Gastroesophageal sphincter (tissue), 3 donors: ENCODE measurements around the gene BMPR1A.

ENCODE experiments used
- CTCF ChIP-seq, 4 experiments: fragments of 200-600 bp in 2 of 4; fragments of 450-650 bp in 2 of 4; sonication (generic) in 1 of 4; IDR thresholded peaks; one replicate each; pipeline ENCODE4 v1.5.1; 2017 to 2019; ENCODE audit warnings: antibody characterized with exemption in 4 of 4, mild to moderate bottlenecking in 2 of 4, moderate library complexity in 2 of 4
- EP300 ChIP-seq: sonication (generic); formaldehyde crosslinking; IDR thresholded peaks from one replicate; pipeline ENCODE4 v1.6.1; 2017; ENCODE audit warnings: antibody characterized with exemption, mild to moderate bottlenecking
- POLR2A ChIP-seq, 2 donors: fragments of 450-650 bp; IDR thresholded peaks; one replicate each; pipeline ENCODE4 v1.6.1; 2017; ENCODE audit warnings: antibody characterized with exemption in 2 of 2, mild to moderate bottlenecking in 2 of 2, moderate library complexity in 1 of 2
- POLR2AphosphoS5 ChIP-seq: sonication (generic); formaldehyde crosslinking; IDR thresholded peaks from one replicate; pipeline ENCODE4 v1.6.1; 2017; ENCODE audit warnings: antibody characterized with exemption

DNA sequence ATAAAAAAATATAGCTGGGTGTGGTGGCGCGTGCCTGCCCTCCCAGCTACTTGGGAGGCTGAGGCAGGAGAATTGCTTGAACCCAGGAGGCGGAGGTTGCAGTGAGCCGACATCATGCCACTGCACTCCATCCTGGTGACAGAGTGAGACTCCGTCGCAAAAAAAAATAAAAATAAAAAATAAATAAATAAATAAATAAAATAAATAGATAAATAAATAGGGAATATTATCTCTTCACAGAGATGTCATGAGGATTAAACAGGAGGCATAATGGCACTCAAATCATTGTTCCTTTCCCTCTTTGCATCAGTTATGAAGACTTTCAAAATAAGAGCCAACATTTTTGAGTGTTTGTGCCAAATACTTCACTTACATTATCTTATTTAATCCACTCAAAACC is 32.0 kb upstream of the BMPR1A start:
- TF ChIP-seq CTCF (IDR thresholded peaks at IDR 0.05) (no peak), POLR2AphosphoS5 (no peak), EP300 (no peak), POLR2A (IDR thresholded peaks at IDR 0.05) (no peak)
